Parathyroid adenoma (tissue), 2 donors: Measurements from ENCODE around the gene CDC42EP5.

ENCODE experiments used
- H2AFZ ChIP-seq: fragments of 300-600 bp; sonication (generic); one replicate; pipeline ENCODE4 v1.7.0; 2017; ENCODE audit warnings: antibody characterized with exemption, mild to moderate bottlenecking
- H3K27ac ChIP-seq: fragments of 300-600 bp; sonication (generic); one replicate; pipeline ENCODE4 v1.7.0; 2017
- H3K27me3 ChIP-seq: fragments of 300-600 bp; sonication (generic); one replicate; pipeline ENCODE4 v1.7.0; 2017; ENCODE audit warnings: low read length; ENCODE audit not compliant: control insufficient read depth, insufficient read depth
- H3K36me3 ChIP-seq: fragments of 300-600 bp; sonication (generic); one replicate; pipeline ENCODE4 v1.7.0; 2017; ENCODE audit warnings: low read length; ENCODE audit not compliant: control insufficient read depth, insufficient read depth
- H3K4me1 ChIP-seq: fragments of 300-600 bp; sonication (generic); one replicate; pipeline ENCODE4 v1.7.0; 2017; ENCODE audit warnings: control low read depth
- H3K4me2 ChIP-seq: fragments of 300-600 bp; sonication (generic); one replicate; pipeline ENCODE4 v1.7.0; 2017; ENCODE audit warnings: low read length
- H3K4me3 ChIP-seq: fragments of 300-600 bp; sonication (generic); one replicate; pipeline ENCODE4 v1.7.0; 2017; ENCODE audit warnings: low read depth, low read length
- H3K79me2 ChIP-seq: fragments of 300-600 bp; sonication (generic); one replicate; pipeline ENCODE4 v1.7.0; 2017; ENCODE audit warnings: control low read depth
- H3K9ac ChIP-seq: fragments of 300-600 bp; sonication (generic); one replicate; pipeline ENCODE4 v1.7.0; 2017; ENCODE audit warnings: mild to moderate bottlenecking
- H3K9me3 ChIP-seq: fragments of 300-600 bp; sonication (generic); one replicate; pipeline ENCODE4 v1.7.0; 2017; ENCODE audit warnings: low read length; ENCODE audit not compliant: control insufficient read depth
- TF ChIP-seq, protein P1 (sequence below): fragments of 300-600 bp; sonication (generic); IDR thresholded peaks from one replicate; pipeline ENCODE4 v1.7.0; 2017; ENCODE audit warnings: antibody characterized with exemption, mild to moderate bottlenecking
- donor health status: primary hyperparathyroidism.

CDC42EP5 gene

DNA sequence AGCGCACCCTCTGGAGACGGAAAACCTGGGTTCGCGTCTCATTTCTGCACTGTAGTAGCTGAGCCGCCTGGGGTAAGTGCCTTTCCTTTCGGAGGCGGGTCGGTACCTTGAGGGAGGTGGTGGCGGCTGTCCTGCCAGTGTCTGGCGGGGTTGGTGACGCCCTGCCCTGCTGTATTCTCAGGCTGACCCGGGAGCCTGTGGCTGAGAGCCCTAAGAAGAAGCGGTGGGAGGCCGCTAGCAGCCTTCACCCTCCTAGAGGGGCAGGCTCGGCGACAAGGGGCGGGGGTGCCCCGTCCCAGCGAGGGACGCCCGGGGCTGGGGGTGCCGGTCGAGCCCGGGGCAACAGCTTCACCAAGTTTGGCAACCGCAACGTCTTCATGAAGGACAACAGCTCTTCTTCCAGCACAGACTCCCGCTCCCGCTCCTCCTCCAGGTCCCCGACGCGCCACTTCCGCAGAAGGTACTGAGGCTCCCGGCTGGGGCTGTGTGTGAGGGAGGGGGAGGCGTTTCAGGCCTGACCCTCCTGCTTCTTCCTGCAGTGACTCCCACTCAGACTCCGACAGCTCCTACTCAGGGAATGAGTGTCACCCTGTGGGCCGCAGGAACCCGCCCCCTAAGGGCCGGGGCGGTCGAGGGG, 17.2 kb downstream of the CDC42EP5 start:
- H3K4me1 ChIP-seq = peaks cover 6% of the 10 kb centered on the region

DNA sequence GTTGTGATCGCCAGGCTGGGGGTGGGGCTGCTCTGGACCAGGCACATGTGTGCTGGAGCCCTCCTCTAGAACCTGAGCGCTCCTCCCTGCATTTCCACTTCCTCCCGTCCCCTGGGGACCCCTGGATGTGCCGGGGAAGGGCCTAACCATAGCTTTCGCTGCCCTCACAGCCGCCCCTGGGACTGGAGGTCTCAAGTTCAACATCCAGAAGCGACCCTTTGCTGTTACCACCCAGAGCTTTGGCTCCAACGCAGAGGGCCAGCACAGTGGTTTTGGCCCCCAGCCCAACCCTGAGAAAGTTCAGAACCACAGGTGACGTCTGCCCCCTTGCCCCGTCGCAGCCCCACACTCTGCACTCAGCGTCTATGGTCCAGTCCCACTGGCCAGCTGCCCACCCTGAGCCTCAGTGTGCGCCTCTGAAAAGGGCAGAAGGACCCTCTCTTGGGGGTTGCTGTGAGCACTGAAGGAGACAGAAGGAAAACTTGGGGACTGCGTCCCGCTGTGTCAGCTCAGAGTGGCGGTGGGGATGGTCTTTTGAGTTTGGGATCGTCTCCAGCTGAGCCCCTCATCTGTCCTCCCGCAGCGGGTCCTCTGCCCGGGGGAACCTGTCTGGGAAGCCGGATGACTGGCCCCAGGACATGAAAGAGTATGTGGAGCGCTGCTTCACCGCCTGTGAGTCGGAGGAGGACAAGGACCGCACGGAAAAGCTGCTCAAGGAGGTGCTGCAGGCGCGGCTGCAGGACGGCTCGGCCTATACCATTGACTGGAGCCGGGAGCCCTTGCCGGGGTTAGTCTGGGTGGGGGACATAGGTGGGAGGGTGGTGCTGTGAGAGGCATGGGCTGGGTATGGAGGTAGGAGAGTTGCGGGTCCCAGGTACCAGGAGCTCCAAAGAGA, 18.1 kb downstream of the CDC42EP5 start:
- no peak overlapping the region for H3K4me2 ChIP-seq
- peaks cover 57% of the 10 kb centered on the region for H3K79me2 ChIP-seq
- TF ChIP-seq, protein P1, sequence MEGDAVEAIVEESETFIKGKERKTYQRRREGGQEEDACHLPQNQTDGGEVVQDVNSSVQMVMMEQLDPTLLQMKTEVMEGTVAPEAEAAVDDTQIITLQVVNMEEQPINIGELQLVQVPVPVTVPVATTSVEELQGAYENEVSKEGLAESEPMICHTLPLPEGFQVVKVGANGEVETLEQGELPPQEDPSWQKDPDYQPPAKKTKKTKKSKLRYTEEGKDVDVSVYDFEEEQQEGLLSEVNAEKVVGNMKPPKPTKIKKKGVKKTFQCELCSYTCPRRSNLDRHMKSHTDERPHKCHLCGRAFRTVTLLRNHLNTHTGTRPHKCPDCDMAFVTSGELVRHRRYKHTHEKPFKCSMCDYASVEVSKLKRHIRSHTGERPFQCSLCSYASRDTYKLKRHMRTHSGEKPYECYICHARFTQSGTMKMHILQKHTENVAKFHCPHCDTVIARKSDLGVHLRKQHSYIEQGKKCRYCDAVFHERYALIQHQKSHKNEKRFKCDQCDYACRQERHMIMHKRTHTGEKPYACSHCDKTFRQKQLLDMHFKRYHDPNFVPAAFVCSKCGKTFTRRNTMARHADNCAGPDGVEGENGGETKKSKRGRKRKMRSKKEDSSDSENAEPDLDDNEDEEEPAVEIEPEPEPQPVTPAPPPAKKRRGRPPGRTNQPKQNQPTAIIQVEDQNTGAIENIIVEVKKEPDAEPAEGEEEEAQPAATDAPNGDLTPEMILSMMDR = no peak
- H3K9ac ChIP-seq = no peak overlapping the region
- H3K9me3 ChIP-seq = no peaks in the 10 kb centered on the region
- no peak overlapping the region for H3K27ac ChIP-seq
- H3K36me3 ChIP-seq = no peaks in the 10 kb centered on the region
- H2AFZ ChIP-seq = no peak overlapping the region
- no peak overlapping the region for H3K4me3 ChIP-seq
- peaks cover 13% of the 10 kb centered on the region for H3K4me1 ChIP-seq
- H3K27me3 ChIP-seq = no peaks in the 10 kb centered on the region

More for the DNA sequence above, 17.2 kb downstream of the CDC42EP5 start:
- Histone ChIP-seq H3K36me3 (no peaks in the 10 kb centered on the region), H3K9me3 (no peaks in the 10 kb centered on the region), H3K27ac (no peak overlapping the region), H3K4me3 (no peak overlapping the region), H3K79me2 (peaks cover 48% of the 10 kb centered on the region), H3K9ac (no peak overlapping the region), H3K27me3 (no peaks in the 10 kb centered on the region), H2AFZ (no peak overlapping the region), H3K4me2 (no peak overlapping the region)
- TF ChIP-seq, protein P1 = no peak

DNA sequence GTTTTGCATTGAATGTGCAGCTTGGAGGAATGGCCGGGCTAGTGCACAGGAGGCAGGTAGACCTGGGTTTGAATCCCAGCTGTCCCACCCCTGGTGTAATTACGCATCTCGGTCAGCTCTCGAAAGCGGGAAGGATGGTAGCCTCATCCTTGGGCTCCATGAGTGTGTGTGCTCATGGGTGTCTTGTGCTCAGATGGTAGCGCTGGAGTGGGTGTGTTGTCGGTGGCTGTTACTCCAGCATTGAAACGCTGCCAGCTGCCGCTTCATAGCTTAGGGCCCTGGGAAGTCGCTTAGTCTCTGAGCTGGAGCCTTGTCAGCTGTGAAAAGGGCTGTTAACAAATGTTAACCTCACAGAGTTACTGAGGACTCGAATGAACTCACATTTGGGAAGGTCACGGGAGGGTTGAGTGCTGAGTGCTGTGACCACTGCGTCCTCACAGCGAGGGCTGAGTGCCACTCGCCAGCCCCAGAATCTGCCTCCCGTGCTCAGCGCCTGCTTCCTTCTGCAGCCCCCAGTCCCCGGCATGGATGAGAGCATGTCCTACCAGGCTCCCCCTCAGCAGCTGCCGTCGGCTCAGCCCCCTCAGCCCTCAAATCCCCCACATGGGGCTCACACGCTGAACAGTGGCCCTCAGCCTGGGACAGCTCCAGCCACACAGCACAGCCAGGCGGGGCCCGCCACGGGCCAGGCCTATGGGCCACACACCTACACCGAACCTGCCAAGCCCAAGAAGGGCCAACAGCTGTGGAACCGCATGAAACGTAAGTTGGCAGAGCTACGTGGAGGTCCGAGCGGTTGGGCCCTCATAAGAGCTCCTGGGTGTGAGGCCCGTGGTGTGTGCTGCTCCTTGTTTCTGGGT, 18.9 kb downstream of the CDC42EP5 start:
- Histone ChIP-seq H3K79me2 (peaks cover 63% of the 10 kb centered on the region), H3K4me3 (no peak overlapping the region), H3K4me1 (peaks cover 13% of the 10 kb centered on the region), H3K27me3 (no peaks in the 10 kb centered on the region), H3K9ac (no peak overlapping the region), H3K9me3 (no peaks in the 10 kb centered on the region), H3K4me2 (no peak overlapping the region), H2AFZ (no peak overlapping the region), H3K27ac (no peak overlapping the region), H3K36me3 (no peaks in the 10 kb centered on the region)
- TF ChIP-seq, protein P1 = no peak

DNA sequence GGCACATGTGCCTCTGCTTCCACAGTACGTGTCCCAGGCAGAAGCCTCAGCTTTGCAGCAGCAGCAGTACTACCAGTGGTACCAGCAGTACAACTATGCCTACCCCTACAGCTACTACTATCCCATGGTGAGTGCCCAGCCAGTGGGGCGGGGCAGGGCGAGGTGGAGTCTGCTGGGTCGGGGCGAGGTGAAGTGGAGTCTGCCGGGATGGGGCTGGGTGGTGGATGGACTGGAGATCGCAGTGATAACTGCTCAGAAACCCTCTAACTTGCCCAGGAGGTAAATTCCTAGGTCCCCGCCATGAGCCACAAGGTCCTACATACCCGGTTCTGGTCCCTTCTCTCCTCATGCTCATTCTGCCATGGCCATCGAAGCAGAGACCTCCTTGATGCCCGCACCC, 20.5 kb downstream of the CDC42EP5 start:
- no peak overlapping the region for H3K4me2 ChIP-seq
- no peaks in the 10 kb centered on the region for H3K36me3 ChIP-seq
- no peaks in the 10 kb centered on the region for H3K27me3 ChIP-seq
- no peak overlapping the region for H3K27ac ChIP-seq
- peaks cover 13% of the 10 kb centered on the region for H3K4me1 ChIP-seq
- TF ChIP-seq, protein P1 = no peak
- H3K9me3 ChIP-seq = no peaks in the 10 kb centered on the region
- peaks cover 57% of the 10 kb centered on the region for H3K79me2 ChIP-seq
- H3K4me3 ChIP-seq = no peak overlapping the region
- no peak overlapping the region for H2AFZ ChIP-seq
- no peak overlapping the region for H3K9ac ChIP-seq
